Stimulated activated CD8-positive, alpha-beta memory T cell treated with anti-CD3 and anti-CD28 coated beads, Interleukin-7, amount 100 ng/mL, for 24 hours (primary cell): ENCODE results near the gene TBC1D22A.

Source experiments
- DNase-seq: peaks from one replicate; pipeline ENCODE4 v3.0.0-alpha.2; 2020; ENCODE audit warnings: low read depth

The TBC1D22A gene

GRCh38 chr22:46835693-46836092, 73.2 kb downstream of the TBC1D22A start:
- DNase-seq, result no peak

DNA sequence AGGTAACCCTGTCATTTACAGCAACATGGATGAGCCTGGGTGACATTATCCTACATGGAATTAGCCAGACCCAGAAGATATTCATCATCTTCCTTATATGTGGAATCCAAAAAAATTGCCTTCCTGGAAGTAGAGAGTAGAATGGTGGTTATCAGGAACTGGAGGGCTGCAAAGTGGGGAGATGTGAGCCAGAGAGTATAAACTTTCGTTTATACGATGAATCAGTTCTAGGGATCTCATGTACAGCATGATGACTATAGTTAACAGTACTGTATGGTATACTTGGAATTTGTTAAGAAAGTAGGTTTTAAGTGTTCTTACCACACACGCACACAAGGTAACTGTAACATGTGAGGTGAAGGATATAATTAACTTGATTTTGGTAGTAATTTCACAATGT, 79.1 kb downstream of the TBC1D22A start:
- no peak for DNase-seq

GRCh38 chr22:46842606-46843005, 80.2 kb downstream of the TBC1D22A start:
- DNase-seq, result no peak

DNA sequence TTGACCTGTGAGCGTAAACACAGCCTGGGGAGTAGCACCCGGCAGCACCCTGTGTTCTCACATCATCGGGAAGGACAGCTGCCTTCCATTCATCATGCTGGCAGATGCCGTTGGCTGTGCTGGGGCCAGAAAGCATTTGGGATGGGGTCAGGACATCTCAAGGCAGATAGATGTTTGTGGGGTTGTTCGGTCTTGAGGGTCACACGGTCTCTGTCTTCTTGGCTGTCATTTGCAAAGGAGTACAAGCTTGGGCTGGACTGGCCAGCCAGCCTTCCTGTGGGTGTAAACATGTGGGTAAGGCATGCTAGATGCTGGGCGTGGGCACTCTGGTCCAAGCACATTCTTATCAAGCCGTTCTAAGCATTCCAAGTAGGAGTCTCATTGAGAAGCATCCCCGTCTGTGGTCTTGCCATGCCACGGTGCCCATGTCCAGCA, 81.4 kb downstream of the TBC1D22A start:
- no peak for DNase-seq

- no peak for DNase-seq
Observed at GRCh38 chr22:46844606-46845210, 82.3 kb downstream of the TBC1D22A start.

GRCh38 chr22:46845296-46846149, 83.1 kb downstream of the TBC1D22A start:
- no peak for DNase-seq

DNA sequence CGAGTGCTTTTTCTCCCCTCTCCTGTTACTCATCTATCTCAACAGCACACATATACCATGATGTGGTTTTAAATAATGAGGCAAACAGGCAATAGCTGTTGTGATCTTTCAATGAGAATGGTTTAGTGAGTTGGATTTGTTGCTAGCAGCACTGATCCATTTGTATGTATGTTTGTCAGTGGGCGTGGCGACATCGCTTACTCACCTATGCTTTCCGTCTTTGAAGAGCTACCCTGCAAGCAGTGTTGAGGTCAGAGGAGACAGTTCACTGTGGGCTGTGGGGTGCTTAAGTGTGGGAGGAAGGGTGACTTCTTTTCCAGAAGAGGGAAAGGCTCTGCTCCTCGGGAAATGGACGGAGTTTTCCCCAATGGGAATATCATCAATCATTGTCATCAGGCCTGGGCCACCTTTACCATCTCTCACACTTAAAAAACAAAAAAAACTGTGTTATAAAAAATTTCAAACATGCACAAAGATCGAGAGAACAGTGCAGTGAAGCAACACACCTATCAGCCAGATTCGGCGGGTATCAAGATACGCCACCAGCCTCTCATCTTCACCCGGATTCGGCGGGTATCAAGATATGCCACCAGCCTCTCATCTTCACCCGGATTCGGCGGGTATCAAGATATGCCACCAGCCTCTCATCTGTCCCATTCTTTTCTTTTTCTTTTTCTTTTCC, 83.8 kb downstream of the TBC1D22A start:
- no peak for DNase-seq

DNA sequence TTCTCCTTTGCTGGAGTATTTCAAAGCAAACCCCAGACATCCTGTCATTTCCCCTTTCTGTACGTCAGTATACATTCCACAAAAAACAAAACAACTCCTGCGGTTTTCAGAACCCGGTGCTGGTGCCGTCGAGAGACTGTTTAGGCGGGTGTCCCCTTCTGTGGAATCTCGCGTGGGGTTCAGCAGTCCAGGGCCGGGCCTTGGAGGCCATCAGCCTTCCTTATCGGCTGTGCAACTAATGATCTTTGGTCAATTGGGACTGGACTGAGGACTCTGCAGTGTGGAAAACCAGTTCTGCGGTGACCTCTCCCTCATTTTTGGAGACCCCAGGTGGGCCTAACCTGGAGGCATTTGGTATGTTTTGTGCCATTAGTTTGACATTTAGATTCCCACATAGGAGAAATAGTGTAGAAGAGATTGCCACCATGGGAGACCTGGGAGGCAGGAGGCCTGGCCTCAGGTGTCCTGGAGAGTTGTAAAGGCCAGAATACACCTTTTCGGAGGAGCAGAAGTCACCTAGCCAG, 84.4 kb downstream of the TBC1D22A start:
- no peak for DNase-seq

DNA sequence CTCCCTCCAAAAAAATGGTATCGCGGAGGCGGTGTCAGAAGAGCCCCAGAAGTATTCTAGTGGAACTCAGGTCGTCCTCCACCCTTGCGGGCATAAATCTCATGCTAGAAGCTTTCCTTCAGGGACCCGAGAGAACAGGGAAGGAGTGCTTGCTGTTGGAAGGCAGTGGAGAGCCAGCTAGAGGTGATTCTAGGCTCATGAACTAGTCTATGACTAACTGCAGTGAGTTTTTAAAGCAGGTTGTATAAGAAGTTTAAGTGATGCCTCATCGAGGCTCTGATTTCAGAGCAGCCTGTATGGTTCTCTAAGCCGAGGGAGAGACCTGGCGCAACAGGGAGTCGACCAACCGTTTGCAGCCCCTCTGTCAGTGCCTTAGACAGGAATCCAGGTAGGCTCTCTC, 85.7 kb downstream of the TBC1D22A start:
- no peak for DNase-seq

- no peak for DNase-seq
Observed at GRCh38 chr22:46849101-46849500, 86.7 kb downstream of the TBC1D22A start.

DNA sequence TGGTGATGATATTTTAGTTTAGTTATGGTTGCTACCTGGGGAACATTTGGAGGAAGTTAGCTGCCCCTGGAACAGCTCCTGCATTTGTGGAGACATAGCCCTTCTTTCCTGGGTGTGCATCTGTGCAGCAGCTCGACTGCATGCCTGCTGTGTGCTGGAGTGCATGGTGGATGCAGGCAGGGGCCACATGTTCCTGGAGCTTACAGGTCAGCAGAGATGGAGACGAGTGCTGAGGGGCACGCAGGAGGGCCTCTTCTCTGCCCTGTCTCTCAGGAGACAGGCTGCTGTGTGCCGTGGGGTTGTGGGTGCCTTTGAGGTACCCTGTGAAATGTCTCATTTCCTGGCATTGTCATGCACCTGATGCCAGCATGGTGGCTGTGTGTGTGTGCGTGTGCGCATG, 87.5 kb downstream of the TBC1D22A start:
- no peak for DNase-seq

- DNase-seq, result no peak
Observed at GRCh38 chr22:46851311-46851710, 88.9 kb downstream of the TBC1D22A start.

DNA sequence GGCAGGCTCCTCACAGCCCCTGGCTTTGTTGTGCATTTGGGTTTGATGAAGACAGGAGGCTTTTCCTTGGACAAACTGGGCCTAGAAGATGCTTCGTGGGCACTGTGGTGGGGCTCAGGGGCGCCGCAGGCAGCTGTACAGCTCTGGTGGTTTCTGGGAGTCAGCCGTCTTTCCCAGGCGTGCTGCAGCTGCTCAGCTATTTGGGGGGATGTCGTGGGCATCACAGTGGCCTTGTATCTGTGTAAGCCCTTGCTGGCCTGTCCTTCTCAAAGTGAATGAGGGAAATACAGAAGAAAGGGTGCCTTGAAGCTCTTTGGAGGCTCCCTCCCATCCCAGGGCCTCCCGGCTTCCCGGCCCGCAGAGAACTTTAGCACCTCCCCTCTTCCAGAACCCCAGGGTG, 89.5 kb downstream of the TBC1D22A start:
- DNase-seq, result no peak

- no peak for DNase-seq
Observed at GRCh38 chr22:46852771-46853170, 90.3 kb downstream of the TBC1D22A start.

DNA sequence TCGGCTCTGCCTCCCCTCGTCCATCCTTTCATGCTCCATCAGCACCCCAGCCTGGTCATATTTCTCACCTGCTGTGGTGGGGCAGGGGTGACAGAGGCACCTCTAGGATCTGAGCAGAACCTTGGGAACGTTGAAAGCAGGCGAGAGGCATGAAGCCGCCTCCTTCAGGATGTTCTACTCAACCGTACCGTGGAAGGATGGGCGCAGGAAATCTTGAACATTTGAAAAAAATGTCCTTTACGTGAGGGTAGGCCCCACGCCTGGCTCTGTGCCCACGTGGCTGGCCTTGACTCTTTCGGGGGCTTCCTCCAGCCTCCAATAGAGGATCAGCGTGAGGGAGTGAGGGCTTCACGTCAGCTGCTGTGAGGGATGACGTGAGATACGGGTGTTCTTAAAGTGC, 90.7 kb downstream of the TBC1D22A start:
- DNase-seq, result no peak

GRCh38 chr22:46854125-46854870, 91.8 kb downstream of the TBC1D22A start:
- DNase-seq, result no peak

- DNase-seq, result no peak
Observed at GRCh38 chr22:46855681-46856080, 93.2 kb downstream of the TBC1D22A start.

- DNase-seq, result no peak
Observed at GRCh38 chr22:46856661-46857060, 94.2 kb downstream of the TBC1D22A start.

DNA sequence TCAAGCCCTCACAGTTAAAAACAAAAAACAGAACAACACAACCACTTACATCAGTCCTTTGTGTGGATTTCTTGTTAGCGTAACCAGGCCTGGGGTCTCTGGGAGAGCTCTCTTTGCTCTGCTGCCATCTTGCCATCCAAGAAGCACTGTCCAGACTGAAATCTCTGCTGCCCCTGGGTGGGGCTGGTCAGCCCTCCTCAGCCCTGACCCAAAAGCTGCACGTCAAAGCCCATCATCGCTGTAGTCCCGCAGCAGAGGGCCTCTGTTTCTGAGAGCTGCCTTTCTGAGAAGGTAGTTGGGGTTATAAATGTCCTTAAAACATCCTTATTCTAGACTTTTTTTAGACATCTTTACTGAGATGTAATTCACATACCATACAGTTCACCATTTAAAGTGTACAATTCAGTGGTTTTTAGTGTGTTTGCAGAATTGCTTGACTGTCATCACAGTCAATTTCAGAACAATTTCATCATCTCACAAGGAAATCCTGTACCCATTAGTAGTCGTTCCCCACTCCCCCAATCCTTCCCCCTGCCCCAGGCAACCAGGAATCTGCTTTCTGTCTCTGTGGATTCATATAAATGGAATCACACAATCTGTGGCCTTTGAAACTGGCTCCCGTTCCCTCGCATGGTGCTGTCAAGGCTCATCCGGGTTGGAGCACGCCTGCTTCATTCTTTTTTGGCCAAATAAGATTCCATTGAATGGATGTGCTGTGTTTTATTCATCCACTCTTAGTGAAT, 94.9 kb downstream of the TBC1D22A start:
- DNase-seq, result no peak

DNA sequence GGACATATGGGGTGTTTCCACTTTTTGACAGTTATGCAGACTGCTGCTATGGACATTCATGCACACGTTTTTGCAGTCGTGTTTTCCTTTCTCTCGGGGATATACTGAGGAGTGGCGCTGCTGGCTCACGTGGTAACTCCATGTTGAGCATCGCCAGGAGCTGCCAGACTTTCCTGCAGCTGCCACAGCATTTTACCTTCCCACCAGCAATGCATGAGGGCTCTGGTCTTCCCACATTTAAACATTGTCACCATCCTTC, 95.4 kb downstream of the TBC1D22A start:
- no peak for DNase-seq

DNA sequence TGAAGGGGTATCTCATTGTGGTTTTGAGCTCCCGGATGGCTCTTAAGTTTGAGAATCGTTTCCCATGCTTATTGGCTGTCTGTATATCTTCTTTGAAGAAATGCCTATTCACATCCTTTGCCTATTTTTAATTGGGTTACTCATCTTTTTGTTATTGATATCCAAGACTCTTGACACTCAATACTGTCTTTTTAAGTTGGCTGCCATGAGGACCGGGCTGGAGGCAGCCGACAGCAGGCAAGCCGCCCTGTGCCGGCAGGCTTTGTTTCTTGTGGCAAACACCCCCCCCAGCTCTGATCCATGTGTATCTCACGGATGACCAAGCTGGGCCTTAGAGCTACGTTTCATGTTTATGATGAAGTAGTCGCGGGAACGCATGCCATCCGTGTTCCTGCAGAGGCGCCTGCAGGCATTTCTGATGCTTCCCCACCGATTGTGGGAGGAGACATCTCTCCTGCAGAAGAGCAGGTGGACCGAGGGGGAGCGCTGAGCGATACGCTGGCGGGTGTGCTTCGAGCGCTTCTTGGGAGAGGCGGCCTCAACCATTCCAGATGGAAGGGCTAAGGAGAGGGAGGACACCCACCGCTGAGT, 95.8 kb downstream of the TBC1D22A start:
- DNase-seq, result no peak
